IPS-NIHi11 (cell line): Measurements from ENCODE around the gene HRH1.
"Not testable (repeated sequence)": the region's sequence is repeated elsewhere in the genome, so short reads cannot be mapped to it uniquely, and the experiment has no call there.

Source experiments
- DNase-seq: peaks from one replicate; pipeline ENCODE4 v3.0.0; 2012; ENCODE audit warnings: mixed read lengths, low spot score

HRH1 gene

GRCh38 chr3:11170052-11170770 lies 15.9 kb downstream of the HRH1 start:
- no peak for DNase-seq

GRCh38 chr3:11172096-11172690 lies 17.9 kb downstream of the HRH1 start:
- DNase-seq, result no peak

- DNase-seq, result no peak
Observed at GRCh38 chr3:11173828-11174465, 19.7 kb downstream of the HRH1 start.

- no peak for DNase-seq
Observed at GRCh38 chr3:11178421-11178820, 24.1 kb downstream of the HRH1 start.

GRCh38 chr3:11184328-11184969 lies 30.2 kb downstream of the HRH1 start:
- not testable (repeated sequence) for DNase-seq

GRCh38 chr3:11185144-11185543 lies 30.9 kb downstream of the HRH1 start:
- DNase-seq, result no peak

- peak; percentile 38 for DNase-seq
Observed at GRCh38 chr3:11185564-11186317, 31.4 kb downstream of the HRH1 start.

- DNase-seq, result no peak
Observed at GRCh38 chr3:11186318-11186692, 32.0 kb downstream of the HRH1 start.

- no peak for DNase-seq
Observed at GRCh38 chr3:11186771-11187191, 32.5 kb downstream of the HRH1 start.

GRCh38 chr3:11187681-11188080 lies 33.4 kb downstream of the HRH1 start:
- no peak for DNase-seq

- no peak for DNase-seq
Observed at GRCh38 chr3:11188231-11188630, 33.9 kb downstream of the HRH1 start.

GRCh38 chr3:11195201-11195600 lies 40.9 kb downstream of the HRH1 start:
- DNase-seq, result no peak

- no peak for DNase-seq
Observed at GRCh38 chr3:11195721-11196332, 41.5 kb downstream of the HRH1 start.

GRCh38 chr3:11197484-11197883 lies 43.2 kb downstream of the HRH1 start:
- DNase-seq, result no peak

GRCh38 chr3:11198070-11198469 lies 43.8 kb downstream of the HRH1 start:
- DNase-seq, result no peak

- no peak for DNase-seq
Observed at GRCh38 chr3:11198495-11198894, 44.2 kb downstream of the HRH1 start.

- DNase-seq, result no peak
Observed at GRCh38 chr3:11199902-11200845, 45.9 kb downstream of the HRH1 start.

- no peak for DNase-seq
Observed at GRCh38 chr3:11201251-11202019, 47.1 kb downstream of the HRH1 start.

- no peak for DNase-seq
Observed at GRCh38 chr3:11203961-11204360, 49.7 kb downstream of the HRH1 start.
